ENCODE results near the gene CREB3L1. TPM values are rescaled to one million over a fixed set of nuclear protein-coding genes. Genes with fewer than 3 reads are reported as not detected.

The CREB3L1 gene
- total RNA-seq, 2 donors from 2014 or later = 0.14 to 0.61 TPM

DNA sequence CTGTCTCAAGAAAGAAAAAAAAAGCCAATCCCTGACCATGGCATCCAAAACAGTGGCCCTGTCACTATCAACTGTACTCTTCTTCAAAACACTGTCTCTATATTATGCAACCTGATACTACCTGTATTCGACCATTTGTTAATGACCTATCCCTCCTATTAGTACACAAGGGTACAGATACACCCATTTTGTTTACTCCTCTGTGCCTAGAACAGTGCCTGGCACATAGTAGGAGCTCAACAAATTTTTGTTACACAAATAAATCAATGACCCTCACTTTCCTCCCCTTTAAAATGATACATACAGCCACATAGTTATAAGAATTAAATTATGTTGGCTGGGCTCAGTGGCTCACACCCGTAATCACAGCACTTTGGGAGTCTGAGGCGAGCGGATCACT lies 13.4 kb upstream of the CREB3L1 start:
- Mint-ChIP-seq H3K9me3 (no peaks in the 10 kb centered on the region), H3K36me3 (no peaks in the 10 kb centered on the region), H3K27ac (no peak overlapping the region)
- DNase-seq (ENCODE audit: low spot score in 2 of 2) (no peak), ATAC-seq (no peak)

DNA sequence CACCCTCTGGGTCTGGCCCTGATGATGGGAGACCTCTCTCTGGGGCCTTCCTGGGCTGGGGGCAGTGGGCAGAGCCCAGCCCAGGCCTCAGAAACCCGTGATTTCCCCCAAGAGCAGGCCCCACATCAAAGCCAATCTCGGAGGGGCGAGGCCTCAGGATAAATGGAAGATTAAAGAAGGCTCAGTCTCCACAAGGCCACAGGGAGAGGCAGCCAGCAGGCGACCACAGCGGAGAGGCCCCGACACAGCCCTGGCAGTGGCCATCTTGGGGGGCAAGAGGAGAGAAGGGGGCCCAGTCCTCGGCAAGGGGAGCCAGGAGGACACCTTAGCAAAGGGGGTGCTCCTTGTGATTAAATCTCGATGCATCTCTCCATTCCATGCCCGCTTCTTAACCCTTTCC lies 12.5 kb upstream of the CREB3L1 start:
- ATAC-seq (no peak), DNase-seq (ENCODE audit: low spot score in 2 of 2) (no peak)
- Mint-ChIP-seq H3K9me3 (no peaks in the 10 kb centered on the region), H3K27ac (no peak overlapping the region), H3K36me3 (no peaks in the 10 kb centered on the region)

DNA sequence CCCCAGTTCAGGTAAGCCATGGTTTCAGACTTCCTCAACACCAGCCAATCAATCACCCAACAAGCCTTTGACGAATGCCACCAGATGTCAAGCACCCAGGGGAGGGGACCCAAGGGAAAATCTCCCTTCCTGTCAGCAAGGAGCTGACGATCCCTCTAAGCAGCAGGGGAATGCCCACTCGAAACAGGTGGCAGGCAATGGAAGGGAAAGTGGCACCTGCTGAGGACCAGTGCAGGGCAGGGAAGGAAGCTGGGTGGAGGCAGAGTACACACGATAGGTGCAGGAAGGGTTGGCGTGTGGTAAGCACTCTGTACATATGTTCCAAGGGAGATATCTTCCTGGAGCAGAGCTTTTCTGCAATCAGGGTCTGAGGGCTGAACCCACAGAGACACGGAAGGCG lies 11.7 kb upstream of the CREB3L1 start:
- Mint-ChIP-seq H3K27ac (no peak overlapping the region), H3K36me3 (no peaks in the 10 kb centered on the region), H3K9me3 (no peaks in the 10 kb centered on the region)
- ATAC-seq = no peak
- DNase-seq (ENCODE audit: low spot score in 2 of 2) = no peak

DNA sequence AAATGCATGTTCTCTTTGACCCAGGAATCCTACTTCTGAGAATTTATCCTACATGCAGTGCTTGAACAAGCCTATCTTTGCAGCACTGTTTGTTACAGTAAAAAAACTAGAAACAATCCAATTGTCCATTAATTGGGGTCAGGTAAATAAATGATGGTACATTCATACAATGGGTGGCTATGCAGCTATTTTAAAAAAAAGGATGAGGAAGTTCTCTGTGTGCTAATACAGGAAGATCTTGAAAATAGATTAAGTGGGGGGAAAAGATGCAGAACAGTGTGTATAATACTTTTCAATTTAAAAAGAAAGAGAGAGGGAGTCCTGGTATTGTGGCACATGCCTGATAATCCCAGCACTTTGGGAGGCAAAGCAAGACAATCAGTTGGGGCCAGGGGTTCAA lies 9.5 kb upstream of the CREB3L1 start:
- no peaks in the 10 kb centered on the region for H3K9me3 Mint-ChIP-seq
- no peak for DNase-seq (ENCODE audit: low spot score in 2 of 2)
- no peak overlapping the region for H3K27ac Mint-ChIP-seq
- no peaks in the 10 kb centered on the region for H3K36me3 Mint-ChIP-seq
- no peak for ATAC-seq

DNA sequence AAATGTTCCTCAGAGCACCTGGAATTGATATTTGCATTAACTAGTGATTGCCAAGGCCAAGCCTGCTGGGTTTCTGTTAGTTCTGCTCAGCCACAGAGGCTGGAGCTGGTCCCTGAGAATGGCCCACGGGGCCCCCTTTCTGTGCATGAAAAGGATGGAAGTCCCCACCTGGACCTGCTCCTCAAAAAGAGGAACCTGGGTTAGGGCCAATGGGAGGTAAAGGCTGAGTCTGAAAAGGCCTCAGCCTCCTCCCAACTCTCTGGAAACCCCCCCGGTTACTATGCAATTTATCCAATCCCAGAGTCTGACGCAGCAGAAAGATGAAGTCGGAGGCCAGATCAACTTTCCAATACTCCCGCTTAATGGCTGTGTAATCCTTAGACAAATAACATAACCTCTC lies 6.8 kb upstream of the CREB3L1 start:
- DNase-seq (ENCODE audit: low spot score in 2 of 2) = no peak
- no peak for ATAC-seq
- no peak overlapping the region for H3K27ac Mint-ChIP-seq
- H3K9me3 Mint-ChIP-seq = no peaks in the 10 kb centered on the region
- H3K36me3 Mint-ChIP-seq = no peaks in the 10 kb centered on the region

DNA sequence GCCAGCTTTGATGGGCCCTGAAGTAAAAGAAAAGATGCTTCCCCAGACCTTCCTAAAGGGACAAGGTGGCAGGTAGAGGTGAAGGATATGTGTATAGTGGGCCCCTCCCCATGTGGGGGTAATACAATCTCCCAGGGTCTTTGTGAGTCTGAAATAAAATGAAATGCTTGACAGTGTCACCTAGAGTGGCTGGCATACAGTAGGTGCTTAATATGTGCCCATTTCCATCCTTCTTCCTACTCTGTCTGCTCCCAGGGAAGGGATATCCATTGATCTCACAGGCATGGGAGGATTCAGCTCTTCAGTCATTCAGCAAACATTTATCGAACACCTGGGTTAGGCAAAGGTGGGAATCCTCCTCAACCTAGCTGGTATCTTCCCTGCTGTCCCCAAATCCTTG lies 6.1 kb upstream of the CREB3L1 start:
- H3K36me3 Mint-ChIP-seq = peaks cover 0 to under 1% of the 10 kb centered on the region in 2 donors
- DNase-seq (ENCODE audit: low spot score in 2 of 2) (no peak), ATAC-seq (no peak)
- H3K27ac Mint-ChIP-seq = no peak overlapping the region
- H3K9me3 Mint-ChIP-seq = no peaks in the 10 kb centered on the region

DNA sequence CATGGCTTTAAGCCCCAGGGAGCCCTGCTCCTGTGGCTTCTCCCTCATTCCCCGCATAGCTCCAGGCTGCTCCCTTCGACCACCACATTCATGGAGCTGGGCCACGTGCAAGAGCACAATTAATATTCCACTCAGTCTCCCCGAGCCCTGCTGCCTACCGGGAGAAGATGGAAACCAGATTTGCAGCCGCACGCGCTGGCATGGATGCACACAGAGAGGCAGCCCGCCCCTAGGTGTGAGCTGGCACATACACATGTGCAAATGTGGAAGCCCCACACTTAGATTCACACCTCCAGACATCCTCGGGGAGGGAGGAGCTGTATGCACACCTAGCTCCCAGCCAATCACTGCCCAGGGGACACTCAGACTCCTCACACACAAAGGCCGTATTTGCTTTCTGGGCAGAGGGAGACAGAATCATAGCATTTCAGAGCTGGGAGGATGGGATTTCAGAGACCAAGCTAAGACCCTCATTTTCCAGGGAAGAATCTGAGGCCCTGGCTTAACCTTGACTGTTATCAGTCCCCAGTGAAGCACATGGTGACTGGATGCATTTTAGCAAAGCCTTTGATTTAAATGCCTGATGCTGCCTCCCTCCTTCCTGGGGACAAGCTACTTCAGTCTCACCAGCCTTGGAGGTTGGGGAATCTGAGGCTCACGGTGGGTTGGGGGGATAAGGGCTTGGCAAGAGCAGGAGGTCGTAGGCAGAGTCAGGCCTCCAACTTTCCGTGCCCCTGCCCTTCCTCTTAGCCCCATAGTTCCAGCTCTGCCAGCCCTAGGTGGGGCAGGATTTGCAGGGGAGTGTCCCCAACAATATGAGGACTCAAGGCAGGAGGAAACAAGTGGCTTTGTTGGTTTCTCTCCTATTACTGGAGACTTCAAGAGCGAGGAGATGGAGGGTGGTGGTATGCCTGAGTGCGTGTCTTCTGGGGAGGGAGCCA lies 5.3 kb upstream of the CREB3L1 start:
- no peak for DNase-seq (ENCODE audit: low spot score in 2 of 2)
- Mint-ChIP-seq H3K9me3 (no peaks in the 10 kb centered on the region), H3K27ac (peak overlapping the region in 1 of 2 donors; percentile 58), H3K36me3 (peaks cover 0 to 8% of the 10 kb centered on the region in 2 donors)
- no peak for ATAC-seq

DNA sequence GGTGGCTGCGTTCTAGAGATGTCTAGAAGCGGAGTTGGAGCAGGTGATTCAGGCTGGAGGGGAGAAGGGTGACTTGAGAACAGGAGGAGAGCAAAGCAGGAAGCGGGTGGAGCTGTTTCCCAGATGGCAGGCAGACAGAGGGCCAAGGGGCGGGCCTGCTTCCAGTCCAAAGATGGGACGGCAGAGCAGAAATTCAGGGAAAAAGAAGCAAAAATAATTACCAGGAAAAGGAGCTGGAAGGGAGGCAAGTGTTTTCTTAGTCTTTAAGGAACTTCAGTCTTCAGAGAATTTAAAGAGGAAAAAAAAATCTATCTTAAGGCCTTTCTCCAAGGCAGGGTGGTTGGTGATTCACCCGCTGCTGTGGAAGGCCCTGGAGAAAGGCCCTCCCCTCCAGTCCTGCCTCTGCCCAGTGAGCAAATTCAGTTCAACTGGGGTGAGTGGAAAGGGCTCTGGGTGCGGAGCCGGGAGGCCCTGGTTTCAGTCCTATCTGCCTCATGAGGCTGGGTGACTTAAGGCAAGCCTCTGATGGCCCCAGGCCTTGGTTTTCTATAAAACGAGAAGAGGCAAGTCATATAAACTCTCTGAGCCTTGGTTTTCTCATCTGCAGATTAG lies 4.5 kb upstream of the CREB3L1 start:
- no peak for ATAC-seq

DNA sequence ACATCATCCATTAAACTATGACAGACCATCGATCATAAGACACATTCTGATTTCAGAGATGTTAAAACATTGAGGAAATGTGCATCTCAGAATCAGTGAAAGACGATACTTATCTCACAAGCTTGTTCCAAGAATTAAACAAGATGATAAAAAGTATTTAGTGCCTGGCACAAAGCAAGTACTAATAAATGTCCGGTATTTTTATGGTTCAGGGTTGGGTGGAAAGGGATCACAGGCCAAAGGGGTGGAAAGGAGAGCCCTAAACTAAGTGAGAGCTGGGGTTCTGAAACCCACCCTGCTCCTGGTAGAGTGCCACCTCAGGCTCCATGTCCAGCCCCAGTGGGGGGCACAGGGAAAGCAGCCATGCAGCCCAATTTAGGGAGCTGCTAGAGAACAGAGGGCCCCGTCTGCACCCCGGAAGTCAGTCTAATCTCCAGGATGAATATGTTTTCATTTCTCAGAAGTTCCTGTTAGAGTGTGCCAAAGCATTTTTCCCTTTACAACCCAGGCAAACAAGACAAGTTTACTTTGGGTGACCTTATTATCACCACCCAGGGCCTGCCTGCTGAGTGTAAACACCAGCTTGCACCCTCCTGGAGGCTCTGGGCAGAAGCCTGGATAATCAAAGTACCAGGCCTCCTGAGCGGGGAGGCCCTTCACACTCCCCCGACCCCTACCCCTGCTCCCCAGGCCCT lies 3.8 kb upstream of the CREB3L1 start:
- no peaks in the 10 kb centered on the region for H3K9me3 Mint-ChIP-seq
- DNase-seq (ENCODE audit: low spot score in 2 of 2) (no peak), ATAC-seq (no peak)

More for the DNA sequence above, 4.5 kb upstream of the CREB3L1 start:
- Mint-ChIP-seq H3K27ac (peak overlapping the region in 1 of 2 donors; percentile 58), H3K36me3 (peaks cover 0 to 11% of the 10 kb centered on the region in 2 donors), H3K9me3 (no peaks in the 10 kb centered on the region)
- no peak for DNase-seq (ENCODE audit: low spot score in 2 of 2)

DNA sequence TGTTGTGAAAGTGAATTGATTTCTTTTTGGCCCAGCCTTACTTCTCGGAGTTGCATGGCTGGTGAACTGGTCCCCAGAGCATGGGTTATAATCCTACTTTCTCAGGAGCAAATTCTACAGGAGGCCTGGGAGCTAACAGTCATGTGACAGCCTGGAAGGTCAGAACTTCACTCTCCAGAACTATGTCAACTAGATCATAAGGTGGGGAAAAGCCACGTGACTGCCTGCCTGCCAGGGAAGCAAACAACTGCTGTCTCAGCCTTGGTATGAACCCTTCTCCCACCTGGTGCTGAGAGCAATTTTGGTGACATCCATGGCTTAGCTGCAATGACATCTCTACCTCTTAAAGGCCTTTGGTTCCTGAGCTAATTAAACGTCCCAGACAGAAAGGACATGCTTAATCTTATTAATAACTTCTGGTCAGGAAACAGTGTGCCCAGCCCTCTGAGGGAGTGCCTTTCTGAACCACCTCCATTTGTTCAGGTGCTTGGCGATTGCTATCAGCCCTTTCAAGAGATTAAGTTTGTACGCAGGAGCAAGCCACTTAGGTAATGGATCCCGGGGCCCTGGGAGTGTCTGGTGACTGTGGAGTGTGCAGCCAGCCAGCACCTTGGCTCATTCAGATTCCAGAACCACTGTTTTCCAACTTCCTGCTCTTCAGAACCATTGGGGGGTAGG lies 1.4 kb upstream of the CREB3L1 start:
- ATAC-seq = no peak
- no peak overlapping the region for H3K27ac Mint-ChIP-seq
- H3K9me3 Mint-ChIP-seq = no peaks in the 10 kb centered on the region
- H3K36me3 Mint-ChIP-seq = peaks cover 0 to 11% of the 10 kb centered on the region in 2 donors
- no peak for DNase-seq (ENCODE audit: low spot score in 2 of 2)

More for the DNA sequence above, 3.8 kb upstream of the CREB3L1 start:
- Mint-ChIP-seq H3K27ac (no peak overlapping the region), H3K36me3 (peaks cover 0 to 11% of the 10 kb centered on the region in 2 donors)

DNA sequence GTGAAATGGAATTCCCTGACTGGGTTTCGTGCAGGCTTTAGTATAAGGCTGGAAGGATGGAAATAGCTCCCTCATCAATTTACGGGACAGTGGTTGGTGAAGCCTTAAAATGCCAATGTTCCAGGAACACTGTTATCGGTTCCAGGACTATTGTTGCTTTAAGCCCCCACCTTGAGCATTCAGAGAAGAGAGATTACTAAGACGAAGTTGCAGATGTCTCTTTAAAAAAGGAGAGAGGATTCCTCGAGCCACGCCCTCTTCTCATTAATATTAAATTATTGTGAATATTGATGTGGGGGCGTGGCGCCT lies 195 bp upstream of the CREB3L1 start:
- no peak for DNase-seq (ENCODE audit: low spot score in 2 of 2)
- Mint-ChIP-seq H3K36me3 (peaks cover 0 to 11% of the 10 kb centered on the region in 2 donors), H3K27ac (no peak overlapping the region), H3K9me3 (no peaks in the 10 kb centered on the region)
- ATAC-seq = no peak

DNA sequence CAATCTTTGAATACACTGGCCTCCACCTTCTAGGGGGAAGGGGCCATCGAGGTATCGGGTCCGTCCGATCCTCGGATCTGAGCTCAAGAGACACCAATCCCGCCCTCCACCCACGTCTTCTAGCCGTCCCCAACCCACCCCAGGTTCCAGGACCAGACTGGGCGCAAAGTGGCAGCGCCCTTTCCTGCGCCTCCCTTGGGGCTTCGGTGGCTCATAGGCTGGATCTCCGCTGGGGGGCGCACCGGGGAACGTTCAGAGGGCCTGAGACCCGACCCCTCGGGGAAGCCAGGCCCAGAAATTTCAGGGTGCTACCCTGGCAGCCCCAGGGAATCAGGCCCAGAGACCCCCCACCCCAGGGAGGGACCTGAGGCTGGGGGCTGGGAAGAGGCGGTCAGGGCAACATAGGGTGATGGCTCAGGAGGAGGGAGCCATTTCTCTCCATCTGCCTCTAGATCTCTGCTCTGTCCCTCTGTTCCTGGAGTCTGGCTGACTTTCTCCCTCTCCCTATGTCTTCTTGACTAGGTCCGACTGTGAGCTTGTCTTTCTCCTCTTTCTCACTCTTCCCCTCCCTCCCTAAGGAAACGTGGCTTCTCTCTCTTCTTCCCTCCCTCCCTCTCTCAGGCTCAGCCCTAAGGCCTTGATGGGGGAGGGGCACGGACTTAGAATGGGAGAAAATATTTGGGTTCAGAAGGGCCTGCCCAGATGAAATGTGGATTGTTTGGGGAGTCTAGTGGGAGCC lies 1.1 kb downstream of the CREB3L1 start:
- DNase-seq (ENCODE audit: low spot score in 2 of 2) (peak in 1 of 2 donors; percentile 62), ATAC-seq (peak in 1 of 2 donors; percentile 79)
- Mint-ChIP-seq H3K36me3 (peaks cover 0 to 11% of the 10 kb centered on the region in 2 donors), H3K27ac (no peak overlapping the region), H3K9me3 (no peaks in the 10 kb centered on the region)

DNA sequence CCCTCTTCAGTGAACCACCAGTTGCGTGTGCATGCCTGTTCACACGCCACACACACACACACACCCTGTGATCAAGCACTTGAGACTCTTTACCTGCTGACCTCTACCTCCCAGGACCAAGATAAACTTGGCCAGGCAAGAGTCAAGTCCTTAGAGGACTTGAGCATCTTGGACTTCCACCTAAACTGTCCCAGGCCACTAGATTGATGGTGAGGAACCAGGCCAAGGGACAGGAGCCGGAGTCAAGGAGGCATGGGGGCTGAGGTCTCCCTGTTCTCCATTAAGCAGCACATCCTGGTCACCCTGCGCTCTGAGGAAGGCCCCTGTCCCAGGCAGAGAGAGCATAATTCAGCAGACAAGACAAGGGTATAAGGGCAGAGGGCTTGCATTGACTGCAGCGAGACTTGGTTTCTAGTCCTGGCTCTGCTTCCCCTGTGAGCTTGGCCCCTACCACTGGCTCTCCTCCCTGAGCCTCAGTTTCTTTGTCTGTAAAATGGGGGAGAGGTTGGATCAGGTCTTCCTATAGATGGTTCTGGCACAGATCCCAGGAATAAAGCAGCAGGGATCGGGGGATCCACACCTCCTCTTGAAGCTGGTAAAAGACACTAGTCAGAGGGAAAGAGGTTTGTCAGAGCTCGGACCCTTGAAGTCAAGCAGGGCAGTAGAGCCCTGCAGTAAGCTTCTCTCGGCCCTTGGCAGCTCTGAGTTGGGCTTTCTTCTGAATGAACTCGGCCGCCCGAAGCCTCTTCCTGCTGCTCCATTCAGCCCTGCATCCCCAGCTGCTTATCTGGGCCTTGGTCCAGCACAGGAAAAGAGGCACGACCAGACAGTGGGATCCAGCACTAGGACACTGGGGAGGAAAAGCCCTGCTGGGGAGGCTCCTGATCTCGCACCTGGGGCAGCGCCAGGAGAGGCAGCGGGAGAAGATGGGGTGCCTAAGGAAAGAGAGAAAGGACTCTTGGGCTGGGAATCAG lies 2.0 kb downstream of the CREB3L1 start:
- Mint-ChIP-seq H3K9me3 (no peaks in the 10 kb centered on the region), H3K36me3 (peaks cover 0 to 11% of the 10 kb centered on the region in 2 donors), H3K27ac (no peak overlapping the region)
- no peak for ATAC-seq
- DNase-seq (ENCODE audit: low spot score in 2 of 2) = no peak

DNA sequence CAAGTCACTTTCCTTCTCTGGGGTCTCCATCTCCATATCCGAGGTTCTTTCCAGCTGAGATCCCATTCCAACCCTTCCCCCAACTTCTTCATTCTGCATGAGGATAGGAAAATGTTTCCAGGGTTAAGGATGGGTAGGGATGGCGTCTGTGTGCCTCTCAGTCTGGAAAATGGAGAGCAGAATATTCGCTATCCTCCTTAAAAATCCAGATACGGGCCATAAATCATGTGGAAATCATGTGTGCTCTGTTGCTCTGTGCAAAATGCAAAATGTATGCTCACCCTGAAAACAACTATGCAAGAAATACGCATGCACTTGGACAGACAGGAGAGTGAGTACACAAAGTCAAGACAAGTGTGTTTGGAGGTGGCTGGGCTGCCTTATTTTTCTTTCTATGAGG lies 3.2 kb downstream of the CREB3L1 start:
- Mint-ChIP-seq H3K27ac (no peak overlapping the region), H3K9me3 (no peaks in the 10 kb centered on the region), H3K36me3 (peaks cover 0 to 11% of the 10 kb centered on the region in 2 donors)
- ATAC-seq (no peak), DNase-seq (ENCODE audit: low spot score in 2 of 2) (no peak)

DNA sequence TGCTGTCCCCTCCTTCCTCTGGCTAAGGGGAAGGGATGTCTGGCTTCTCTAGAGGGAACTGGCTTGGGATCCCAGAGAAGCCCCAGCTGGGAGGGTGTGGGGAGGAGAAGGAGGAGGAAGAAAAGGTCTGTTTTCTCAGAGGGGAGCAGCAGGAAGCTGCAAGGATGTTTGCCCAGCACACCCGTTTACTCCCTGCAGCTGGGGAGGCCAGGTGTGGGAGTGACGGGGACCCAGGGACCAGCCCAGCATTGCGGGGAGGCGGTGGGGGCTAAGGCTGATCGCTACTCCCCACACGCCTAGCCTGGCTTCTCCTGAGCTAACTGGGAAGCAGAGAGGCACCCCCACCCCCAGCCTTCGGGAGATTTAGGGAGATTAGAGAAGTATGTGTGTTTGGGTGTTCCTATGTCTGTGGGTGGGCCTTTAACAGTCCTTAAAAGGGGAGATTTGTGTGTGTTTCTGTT lies 3.9 kb downstream of the CREB3L1 start:
- no peak for ATAC-seq
- H3K9me3 Mint-ChIP-seq = no peaks in the 10 kb centered on the region

More for the DNA sequence above, 3.9 kb downstream of the CREB3L1 start:
- no peak for DNase-seq (ENCODE audit: low spot score in 2 of 2)
- Mint-ChIP-seq H3K36me3 (peaks cover 0 to 11% of the 10 kb centered on the region in 2 donors), H3K27ac (no peak overlapping the region)

All from activated naive CD4-positive, alpha-beta T cell treated with anti-CD3 and anti-CD28 coated beads, Interleukin-2, amount 50 U/mL, for 72 hours (primary cell).